Measurements from ENCODE around the gene ANKRD24. TPM values are rescaled to one million over a fixed set of nuclear protein-coding genes. Genes with fewer than 3 reads are reported as not detected.

The ANKRD24 gene
- total and polyA plus RNA-seq, 2 experiments from 2014 or later = 3.7 to 18.0 TPM

GRCh38 chr19:4238831-4239230 is 56.3 kb downstream of the ANKRD24 start (continued):
- TF ChIP-seq ETS1 (IDR thresholded peaks at IDR 0.05) = no peak

GRCh38 chr19:4241824-4242430 is 59.4 kb downstream of the ANKRD24 start:
- no peaks in the 10 kb centered on the region for H3K27me3 ChIP-seq (ENCODE audit: insufficient read depth)
- Mint-ChIP-seq H3K9me3 (peaks cover 12% of the 10 kb centered on the region), H3K4me1 (no peaks in the 10 kb centered on the region; the same call in 2 of the 3 replicates), H3K27me3 (ENCODE audit: insufficient read depth, low read depth, poor library complexity) (peaks cover 14% of the 10 kb centered on the region), H3K4me3 (no peak overlapping the region), H3K27ac (no peak overlapping the region), H3K36me3 (ENCODE audit: low read depth) (no peaks in the 10 kb centered on the region)
- H3K9me2 ChIP-seq (ENCODE audit: insufficient read depth) = no peaks in the 10 kb centered on the region
- H3K4me1 ChIP-seq (ENCODE audit: insufficient read depth) = 0 out of 2 replicates have a peak, but pooled peaks cover 4% of the 10 kb centered on the region
- H3K36me3 ChIP-seq (ENCODE audit: insufficient read depth) = no peaks in the 10 kb centered on the region
- H3F3A ChIP-seq (replicated peaks; ENCODE audit: low read depth) = 0 out of 2 replicates have a peak, but pooled peaks cover 6% of the 10 kb centered on the region
- H2AFZ ChIP-seq = no peak overlapping the region
- no peak for ATAC-seq
- H3K79me2 ChIP-seq (replicated peaks; ENCODE audit: insufficient read depth) = no peaks in the 10 kb centered on the region
- H3K4me2 ChIP-seq = no peak overlapping the region
- no peak overlapping the region for H3K4me3 ChIP-seq
- H3K27ac ChIP-seq (ENCODE audit: low read depth) = no peak overlapping the region
- no peaks in the 10 kb centered on the region for H4K20me1 ChIP-seq (replicated peaks; ENCODE audit: insufficient read depth)
- no peak for DNase-seq (ENCODE audit: low spot score)
- TF ChIP-seq POLR2AphosphoS5 (IDR thresholded peaks at IDR 0.05; ENCODE audit: low read depth) = no peak
- no peak for TF ChIP-seq EZH2 (IDR thresholded peaks at IDR 0.05; ENCODE audit: low read depth, unreplicated experiment)
- TF ChIP-seq CTCF (conservative IDR thresholded peaks at IDR 0.05; ENCODE audit: low read depth in 2 of 2) = no peak
- TF ChIP-seq ZNF114 (CRISPR knock-in tag; IDR thresholded peaks at IDR 0.05) = no peak
- TF ChIP-seq CREB1 (CRISPR knock-in tag; IDR thresholded peaks at IDR 0.05; ENCODE audit: low read depth) = no peak
- no peak for TF ChIP-seq JUNB (IDR thresholded peaks at IDR 0.05; ENCODE audit: unreplicated experiment)
- no peak for TF ChIP-seq EZH2phosphoT487 (IDR thresholded peaks at IDR 0.05; ENCODE audit: unreplicated experiment)
- TF ChIP-seq STAT1 (IDR thresholded peaks at IDR 0.05; ENCODE audit: unreplicated experiment) = no peak
- TF ChIP-seq REST (IDR thresholded peaks at IDR 0.05; ENCODE audit: unreplicated experiment) = no peak
- TF ChIP-seq ZNF331 (CRISPR knock-in tag; IDR thresholded peaks at IDR 0.05; ENCODE audit: low read depth) = no peak
- no peak for TF ChIP-seq ETS1 (IDR thresholded peaks at IDR 0.05)
